GM19193 (cell line): ENCODE results near the gene C12orf50.

Source experiments
- POLR2A ChIP-seq: IDR thresholded peaks from 4 replicates; pipeline ENCODE4 v1.6.1; 2011; ENCODE audit not compliant: insufficient read depth, insufficient read length; ENCODE audit errors: extremely low read depth

Gene C12orf50

DNA sequence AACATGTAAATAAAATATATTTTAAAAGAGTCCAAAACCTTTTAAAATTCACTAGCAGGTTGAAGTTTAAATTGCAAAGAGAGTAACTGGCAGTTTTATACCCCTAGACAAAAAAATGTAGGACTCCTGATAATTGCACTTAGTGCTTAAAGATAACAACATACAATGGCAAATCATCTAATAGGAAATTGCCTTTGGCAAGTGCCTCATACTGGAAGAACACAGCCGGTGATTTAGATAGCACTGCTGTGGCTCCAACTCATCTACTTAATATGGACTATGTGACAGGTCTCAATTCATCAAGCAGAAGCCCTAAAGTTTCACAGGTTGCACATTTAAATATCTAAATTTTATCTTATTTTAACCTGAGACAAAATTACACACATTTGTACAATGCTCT lies 13.4 kb downstream of the C12orf50 start:
- no peak for TF ChIP-seq POLR2A

DNA sequence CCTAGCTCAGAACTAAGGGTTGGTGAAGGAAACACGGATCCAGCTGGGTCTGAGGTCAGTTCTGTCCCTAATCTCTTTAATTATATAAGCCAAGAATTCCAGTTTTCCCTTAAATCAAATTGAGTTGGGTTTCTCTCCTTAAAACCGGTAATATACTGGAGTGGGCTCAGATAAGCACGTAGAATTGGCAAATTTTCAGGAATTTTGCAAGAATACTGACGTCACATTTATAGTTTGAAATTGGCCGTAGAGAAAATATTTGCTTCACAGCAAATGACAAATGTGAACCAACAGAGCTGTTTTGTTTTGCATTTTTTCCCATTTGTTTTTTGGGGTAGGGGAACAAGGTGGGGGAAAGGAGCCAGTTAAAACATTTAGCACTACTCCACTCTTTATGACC lies 17.4 kb downstream of the C12orf50 start:
- TF ChIP-seq POLR2A = no peak

DNA sequence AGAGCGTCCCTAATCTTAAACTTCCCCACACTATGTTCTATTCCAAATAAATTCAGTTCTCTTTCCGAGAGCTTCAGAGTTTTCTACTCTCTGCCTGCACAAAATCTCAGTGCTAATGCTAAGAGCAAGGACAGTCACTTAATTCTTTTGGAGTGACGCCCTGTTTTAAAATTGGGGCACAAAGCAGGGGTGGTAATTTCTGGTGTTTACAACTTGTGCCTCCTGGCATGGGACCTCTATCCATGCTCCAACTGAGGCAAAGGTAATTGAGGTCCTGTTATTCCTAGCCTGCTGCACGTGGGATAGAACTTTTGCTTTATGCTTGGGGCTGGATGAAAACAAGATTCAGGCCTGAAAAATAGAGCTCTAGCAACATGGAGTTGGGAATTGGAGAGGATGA lies 22.9 kb downstream of the C12orf50 start:
- no peak for TF ChIP-seq POLR2A

DNA sequence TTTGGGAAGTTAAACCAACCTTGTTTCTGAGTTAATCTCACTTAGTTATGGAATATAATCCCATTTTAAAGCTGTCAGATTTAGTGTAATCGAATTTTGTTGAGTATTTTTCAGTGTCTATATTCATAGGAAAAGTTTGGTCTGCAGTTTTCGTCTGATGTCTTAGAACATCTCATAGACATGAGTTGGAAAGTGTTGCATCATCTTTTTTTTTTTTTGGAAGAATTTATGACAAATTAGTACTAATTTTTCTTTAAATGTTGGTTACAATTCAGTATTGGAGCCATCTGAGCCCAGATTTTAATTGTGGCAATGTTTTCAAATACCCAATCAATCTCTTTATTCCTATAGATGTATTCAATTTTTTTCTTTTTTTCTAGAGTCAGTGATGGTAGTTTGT lies 27.9 kb downstream of the C12orf50 start:
- TF ChIP-seq POLR2A = no peak

DNA sequence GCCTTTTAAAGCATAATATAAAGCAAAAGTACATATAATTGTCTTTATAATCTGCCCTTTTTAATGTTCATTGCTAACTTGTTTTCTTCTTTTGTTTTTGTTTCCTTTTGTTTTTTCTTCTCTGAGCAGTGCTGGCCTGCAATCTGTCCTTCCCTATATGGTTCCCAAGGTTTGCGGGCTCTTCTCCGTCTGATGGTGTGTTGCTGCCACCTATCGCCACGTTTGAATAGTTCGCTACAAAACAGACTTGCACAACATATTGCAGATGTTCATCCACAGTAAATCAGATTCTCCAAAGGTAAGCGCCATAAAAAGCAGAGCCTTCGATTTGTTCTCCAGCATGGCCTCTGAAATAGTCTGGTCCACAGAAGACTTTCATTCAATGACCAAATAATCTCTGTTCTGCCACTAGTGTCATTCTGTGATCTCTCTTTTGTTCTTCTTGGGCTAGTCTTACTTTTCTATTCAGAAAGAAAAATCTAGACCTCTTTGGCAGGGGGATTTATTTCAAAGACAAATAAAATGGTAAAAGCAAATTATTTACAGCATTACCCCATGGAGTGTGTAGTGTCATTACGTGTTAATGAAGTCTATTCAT lies 33.5 kb downstream of the C12orf50 start:
- no peak for TF ChIP-seq POLR2A

DNA sequence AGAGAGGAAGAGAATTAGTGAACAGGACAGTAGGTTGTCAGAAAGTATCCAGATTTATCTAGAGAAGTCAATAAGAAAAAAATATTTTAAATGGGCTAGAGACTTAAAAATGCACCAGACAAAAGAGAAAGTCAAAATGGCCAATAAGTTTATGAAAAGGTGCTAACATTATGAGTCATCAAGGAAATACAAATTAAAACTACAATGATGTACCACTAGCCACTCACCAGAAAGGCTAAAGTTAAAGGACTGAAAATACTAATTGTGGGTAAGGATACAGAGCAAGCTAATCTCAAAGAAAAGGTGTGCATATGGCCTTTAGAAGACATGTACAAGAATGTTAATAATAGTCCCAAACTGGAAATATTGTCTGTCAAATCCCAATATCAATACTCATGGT lies 37.7 kb downstream of the C12orf50 start:
- TF ChIP-seq POLR2A = no peak

DNA sequence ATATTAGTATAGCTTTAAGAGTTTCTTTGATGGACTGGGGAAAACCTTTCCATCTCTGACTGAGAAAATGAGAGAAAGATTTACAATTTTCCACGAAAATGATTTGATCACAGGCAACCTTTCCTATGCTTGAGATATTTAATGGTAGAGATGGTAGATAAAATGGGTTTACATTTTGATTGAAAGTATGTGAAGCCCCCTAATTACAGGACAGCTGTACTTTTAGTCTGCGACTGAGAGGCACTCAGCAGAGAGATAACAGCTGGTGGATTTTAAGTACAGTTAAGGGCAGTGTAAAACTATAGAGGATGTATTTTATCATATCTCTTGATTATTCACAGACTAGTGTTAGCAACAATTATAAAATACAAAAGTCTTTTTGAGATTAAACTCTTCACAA lies 40.7 kb downstream of the C12orf50 start:
- no peak for TF ChIP-seq POLR2A

DNA sequence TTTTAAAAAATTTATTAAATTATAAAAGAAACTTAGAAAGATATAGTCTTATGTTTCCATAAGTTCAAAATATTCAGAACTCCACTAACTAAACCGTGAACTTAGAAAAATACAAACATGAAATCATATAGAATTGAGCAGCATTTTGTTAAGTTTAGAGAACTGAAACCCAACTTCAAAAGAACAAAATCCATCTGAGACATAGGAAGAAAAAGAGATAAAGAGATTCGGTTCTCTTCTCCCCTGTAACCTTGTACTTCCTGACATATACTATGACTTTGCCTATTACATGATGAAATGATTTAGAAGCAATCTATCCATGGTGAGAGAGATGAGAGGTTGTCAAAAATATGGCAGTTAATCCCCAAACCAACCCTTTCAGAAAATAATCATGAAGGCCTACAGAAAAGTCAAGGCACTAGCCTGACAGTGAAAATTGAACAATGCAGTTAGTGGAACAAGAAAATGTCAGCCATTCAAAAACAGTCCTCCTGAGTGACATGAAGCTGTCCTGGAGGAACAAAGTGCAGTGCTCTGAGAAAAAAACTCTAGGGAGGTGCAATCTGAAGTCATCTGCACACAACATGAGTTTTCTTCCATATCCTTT lies 44.0 kb downstream of the C12orf50 start:
- no peak for TF ChIP-seq POLR2A

DNA sequence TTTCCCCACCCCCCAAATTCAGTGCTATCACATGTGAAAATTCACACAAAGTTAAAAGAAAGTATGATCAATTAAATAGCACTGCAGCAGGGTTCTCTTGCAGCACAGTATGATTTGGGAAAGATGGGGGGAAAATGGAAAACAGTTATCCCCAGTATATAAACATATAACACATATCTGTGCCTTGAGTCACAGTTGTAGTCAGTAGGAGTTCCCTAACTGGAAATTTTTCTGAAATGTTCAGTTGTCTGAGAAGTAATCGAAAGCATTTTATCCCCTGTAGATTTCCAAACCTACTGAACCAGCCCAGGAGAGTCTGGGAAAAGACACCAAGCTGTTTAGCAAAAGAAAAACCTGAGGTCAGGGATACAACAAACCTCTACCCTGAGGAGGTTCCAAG lies 47.0 kb downstream of the C12orf50 start:
- TF ChIP-seq POLR2A = no peak

DNA sequence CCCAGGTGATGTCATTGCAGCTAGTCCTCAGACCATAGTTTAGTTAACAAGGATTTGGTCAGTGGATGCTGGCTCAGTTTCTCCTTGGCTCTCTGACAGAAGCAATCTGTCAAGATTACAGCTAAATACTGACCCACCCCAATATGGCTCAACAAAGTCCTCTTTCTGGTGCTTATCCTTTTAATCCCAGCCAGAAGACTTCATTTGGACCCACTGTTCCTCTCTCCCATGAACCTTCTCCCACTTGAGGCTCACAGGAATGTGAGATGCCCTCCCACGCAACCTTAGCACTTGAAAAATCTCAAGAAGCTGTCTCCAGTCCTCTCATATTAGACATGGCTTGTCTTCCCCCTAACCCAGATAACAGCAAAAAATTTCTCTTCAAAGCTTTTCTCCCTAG lies 47.7 kb downstream of the C12orf50 start:
- no peak for TF ChIP-seq POLR2A

DNA sequence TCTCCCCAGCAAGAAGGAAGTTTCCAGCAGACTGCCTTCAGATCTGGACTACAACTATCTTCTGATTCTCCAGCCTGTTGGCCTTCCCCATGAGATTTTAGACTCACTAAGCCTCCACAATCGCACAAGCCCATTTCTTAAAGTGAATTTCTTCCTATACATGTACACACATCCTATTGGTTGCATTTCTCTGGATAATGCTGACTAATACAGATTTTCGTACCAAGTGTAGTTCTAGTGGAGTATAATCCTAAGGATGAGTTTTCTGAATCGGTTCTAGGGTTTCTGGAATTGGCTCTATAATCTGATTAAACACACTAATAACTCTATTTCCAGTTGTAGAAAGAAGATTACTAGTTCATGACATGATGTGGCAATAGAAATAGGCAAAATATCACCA lies 53.3 kb downstream of the C12orf50 start:
- TF ChIP-seq POLR2A = no peak

DNA sequence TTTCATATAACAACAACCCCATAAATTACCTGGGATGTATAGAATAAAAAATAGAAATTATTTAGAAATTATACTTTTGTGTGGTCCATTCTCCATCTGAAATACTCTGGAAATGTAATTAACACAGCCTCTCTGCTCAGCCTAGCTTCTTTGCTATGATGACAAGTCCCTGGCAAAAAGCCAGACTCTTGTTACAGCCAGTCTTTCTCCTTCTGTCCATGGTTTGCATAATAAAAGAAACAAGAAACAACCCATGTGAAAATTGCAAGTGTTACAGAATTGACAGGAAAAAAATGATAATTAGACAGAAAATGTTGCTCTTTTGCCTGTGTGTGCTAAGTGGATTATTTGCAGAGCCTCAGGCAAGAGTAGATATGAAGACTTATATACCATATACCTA lies 61.3 kb downstream of the C12orf50 start:
- no peak for TF ChIP-seq POLR2A

DNA sequence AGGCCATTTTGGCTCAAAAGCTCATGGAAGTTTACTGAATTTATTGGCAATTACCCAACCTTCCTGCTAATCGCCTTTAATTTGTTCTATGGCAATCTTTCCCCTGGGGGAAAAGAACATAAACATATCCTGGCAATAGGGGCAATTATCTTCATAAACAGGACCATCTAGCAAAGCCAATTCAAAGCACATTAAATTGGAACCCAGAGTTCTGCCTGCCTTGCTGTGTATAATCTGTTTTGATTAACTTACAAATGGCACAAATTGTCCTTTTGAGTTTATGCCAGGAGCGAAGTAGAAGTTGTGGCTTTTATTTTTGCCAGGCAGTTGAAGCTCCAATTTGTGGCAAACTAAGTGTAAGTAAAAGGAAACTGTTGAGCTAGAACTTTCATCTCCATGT lies 68.6 kb downstream of the C12orf50 start:
- TF ChIP-seq POLR2A = no peak

DNA sequence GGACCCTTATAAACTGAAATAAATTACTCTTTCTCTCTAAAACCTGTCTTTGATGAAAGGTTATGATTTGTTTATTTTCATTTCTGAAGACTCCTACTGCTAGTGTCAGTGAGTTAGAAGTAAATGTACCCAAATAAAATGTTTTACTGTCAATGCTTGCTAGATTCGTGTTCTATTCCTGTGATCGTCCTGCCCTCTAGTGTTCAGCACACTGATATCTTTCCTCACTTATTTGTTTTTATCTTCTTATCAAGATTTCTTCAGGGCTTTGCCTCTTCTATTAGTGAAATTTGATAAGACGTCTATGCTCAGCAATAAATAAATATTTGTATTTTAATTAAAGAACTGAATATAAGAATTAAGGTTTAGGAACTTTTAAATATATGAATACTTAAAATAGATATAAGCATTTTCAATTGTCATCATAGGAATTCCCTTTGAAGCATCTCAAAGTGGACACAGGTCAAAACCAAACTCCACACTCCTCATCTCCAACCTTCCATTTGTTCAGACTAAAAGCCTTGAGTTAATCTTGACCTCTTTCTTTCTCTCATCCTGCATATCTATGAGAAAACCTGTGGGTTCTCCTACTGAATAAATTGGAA lies 75.8 kb downstream of the C12orf50 start:
- no peak for TF ChIP-seq POLR2A

DNA sequence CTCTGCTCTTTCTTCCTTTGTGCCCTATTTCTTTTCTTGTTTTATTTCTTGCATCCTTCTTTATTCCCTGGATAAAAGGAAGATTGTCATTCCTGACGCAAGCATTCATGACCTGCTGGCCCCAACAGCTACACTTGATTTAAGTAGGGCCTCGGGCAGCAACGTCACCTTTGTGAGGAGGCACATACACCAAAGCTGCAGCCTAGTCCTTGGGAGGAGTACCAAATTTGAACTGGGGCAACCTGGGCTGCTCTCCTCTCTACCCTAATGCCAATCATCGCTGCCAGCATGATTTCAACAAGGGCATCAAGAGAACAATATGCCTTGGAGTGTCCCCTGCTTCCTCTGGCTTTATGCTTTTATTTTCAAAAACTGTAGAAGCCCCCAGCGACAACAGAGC lies 76.4 kb downstream of the C12orf50 start:
- TF ChIP-seq POLR2A = no peak

DNA sequence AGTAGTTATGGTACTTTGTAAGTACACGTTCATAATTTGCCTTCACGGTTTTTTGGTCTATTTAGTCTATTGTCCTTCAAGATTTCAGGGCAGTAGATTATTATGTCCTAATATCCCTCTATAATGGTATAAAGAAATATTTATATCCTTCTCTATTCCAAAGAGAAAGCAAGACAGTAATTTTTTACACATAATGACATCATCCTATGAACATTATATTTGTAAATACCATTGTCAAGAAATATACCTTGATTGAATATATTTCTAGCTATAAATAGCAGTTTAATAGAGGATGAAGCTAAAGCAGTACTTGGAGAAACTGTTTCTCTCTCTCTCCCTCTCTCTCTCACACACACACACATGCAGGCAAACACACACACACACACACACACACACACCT lies 77.0 kb downstream of the C12orf50 start:
- TF ChIP-seq POLR2A = no peak
